Kidney (tissue), 14 donors: ENCODE results near the gene CENPU. TPM values are rescaled to one million over a fixed set of nuclear protein-coding genes. Genes with fewer than 3 reads are reported as not detected.

Experiments used
- DNase-seq, 5 donors: peaks; one replicate each; pipeline ENCODE4 v3.0.0-alpha.2; 2013 to 2020
- FAIRE-seq: peaks from 2 replicates; lab custom pipeline; 2012; peaks lifted over from hg19 to GRCh38; lab: Jason Lieb, UNC
- H3K27ac ChIP-seq, 2 donors: one replicate each; pipeline ENCODE4 v1.7.0; 2013; ENCODE audit warnings: low read depth in 2 of 2, low read length in 2 of 2, inconsistent platforms in 1 of 2
- H3K27me3 ChIP-seq: one replicate; pipeline ENCODE4 v1.7.1; 2013; ENCODE audit warnings: low read length, inconsistent platforms; ENCODE audit not compliant: control insufficient read depth, insufficient read depth
- H3K36me3 ChIP-seq, 3 donors: one replicate each; pipeline versions ENCODE4 v1.7.0 to v1.7.1; 2013; ENCODE audit warnings: low read length in 3 of 3, control low read depth in 1 of 3, inconsistent platforms in 1 of 3; ENCODE audit not compliant: insufficient read depth in 3 of 3, control insufficient read depth in 2 of 3
- H3K4me1 ChIP-seq, 3 donors: one replicate each; pipeline versions ENCODE4 v1.7.0 to v1.7.1; 2013; ENCODE audit warnings: low read length in 3 of 3, inconsistent platforms in 1 of 3, low read depth in 1 of 3; ENCODE audit not compliant: control insufficient read depth in 2 of 3, insufficient read depth in 2 of 3
- H3K4me3 ChIP-seq, 3 donors: one replicate each; pipeline versions ENCODE4 v1.7.0 to v1.8.1; 2013; ENCODE audit warnings: low read length in 3 of 3, control low read depth in 1 of 3, inconsistent platforms in 1 of 3
- H3K9ac ChIP-seq, 3 donors: one replicate each; pipeline versions ENCODE4 v1.7.0 to v1.7.1; 2013; ENCODE audit warnings: low read length in 3 of 3, control low read depth in 1 of 3, inconsistent platforms in 1 of 3
- H3K9me3 ChIP-seq, 3 donors: one replicate each; pipeline versions ENCODE4 v1.7.0 to v1.7.1; 2013; ENCODE audit warnings: low read length in 3 of 3, control low read depth in 1 of 3, inconsistent platforms in 1 of 3; ENCODE audit not compliant: control insufficient read depth in 2 of 3, insufficient read depth in 1 of 3
- CTCF ChIP-seq: IDR thresholded peaks from 3 replicates; pipeline ENCODE4 v1.5.1; 2012; ENCODE audit warnings: mild to moderate bottlenecking, moderate library complexity, borderline replicate concordance; ENCODE audit not compliant: insufficient read depth; ENCODE audit errors: extremely low read depth
- intact Hi-C: fragments of 100-400 bp; cut with DNase I; formaldehyde crosslinking; loops from one replicate; pipeline ENCODE4 v1.11.1; 2022
- polyA plus RNA-seq: library from polyadenylated mRNA; stranded (reverse); fragments of 350-450 nt; fragmentation: Illumina TruSeq; extraction: RNeasy Lipid Tissue Mini Kit (QIAGEN cat#74804); gene quantifications from one replicate; pipeline ENCODE4 v1.2.3, GENCODE V29; 2014; ENCODE audit warnings: low read depth, low replicate concordance; ENCODE audit not compliant: insufficient read depth
- total RNA-seq: library from RNA; stranded (reverse); fragmentation: NEBNext Ultra II Directional; extraction: Animal tissue kit (Norgen Biotek cat#: 25700); gene quantifications from one replicate; pipeline ENCODE4 v1.2.1, GENCODE V29; 2021
- donor health status: control.
- donor health status: control.
- donor health status: control.
- donor health status: control.
- donor health status: control.
- donor health status: DM: yes; HTN: yes; CAD: no.
- donor health status: Normal renal cell carcinoma (clear cell type).

Gene CENPU
- total and polyA plus RNA-seq, 2 donors from 2014 or later = 2.2 to 2.5 TPM

GRCh38 chr4:184768296-184768695 is 34.4 kb upstream of the CENPU start:
- TF ChIP-seq CTCF = no peak

DNA sequence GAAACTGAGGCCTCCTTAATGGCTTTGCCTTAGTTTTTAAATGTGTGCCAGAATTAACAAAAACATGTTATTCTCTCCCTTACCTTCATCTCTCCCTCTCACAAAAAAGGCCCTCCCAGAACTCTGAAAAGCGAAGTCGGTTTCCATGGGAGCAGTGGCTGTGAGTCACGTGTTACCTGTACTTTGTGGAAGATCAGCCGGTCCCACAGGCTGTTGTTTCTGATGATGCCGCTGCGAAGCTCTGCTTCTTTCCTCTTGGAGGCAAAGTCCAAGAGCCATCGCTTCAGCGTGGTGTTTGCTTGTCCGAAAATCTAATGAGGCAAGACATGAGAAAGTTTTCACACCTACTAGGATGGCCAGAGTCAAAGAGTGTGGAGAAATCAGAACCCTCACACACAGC is 32.5 kb upstream of the CENPU start:
- Histone ChIP-seq H3K9ac (no peak overlapping the region), H3K4me3 (no peak overlapping the region), H3K9me3 (no peaks in the 10 kb centered on the region), H3K36me3 (peaks cover 0 to 65% (median 50%) of the 10 kb centered on the region in 3 donors), H3K27ac (no peak overlapping the region), H3K27me3 (no peaks in the 10 kb centered on the region), H3K4me1 (peaks cover 0 to 9% (median 0%) of the 10 kb centered on the region in 3 donors)
- FAIRE-seq (no peak), DNase-seq (peak in 1 of 5 donors; percentile 12)
- intact Hi-C loops = no loop called here
- no peak for TF ChIP-seq CTCF

More at GRCh38 chr4:184768296-184768695, 34.4 kb upstream of the CENPU start:
- intact Hi-C loops = no loop called here
- H3K36me3 ChIP-seq = peaks cover 0 to 72% (median 45%) of the 10 kb centered on the region in 3 donors
- H3K4me1 ChIP-seq = peaks cover 0 to 3% (median 0%) of the 10 kb centered on the region in 3 donors
- no peaks in the 10 kb centered on the region for H3K27me3 ChIP-seq
- no peak overlapping the region for H3K4me3 ChIP-seq
- FAIRE-seq (no peak), DNase-seq (no peak)
- no peaks in the 10 kb centered on the region for H3K9me3 ChIP-seq
- no peak overlapping the region for H3K27ac ChIP-seq
- no peak overlapping the region for H3K9ac ChIP-seq

DNA sequence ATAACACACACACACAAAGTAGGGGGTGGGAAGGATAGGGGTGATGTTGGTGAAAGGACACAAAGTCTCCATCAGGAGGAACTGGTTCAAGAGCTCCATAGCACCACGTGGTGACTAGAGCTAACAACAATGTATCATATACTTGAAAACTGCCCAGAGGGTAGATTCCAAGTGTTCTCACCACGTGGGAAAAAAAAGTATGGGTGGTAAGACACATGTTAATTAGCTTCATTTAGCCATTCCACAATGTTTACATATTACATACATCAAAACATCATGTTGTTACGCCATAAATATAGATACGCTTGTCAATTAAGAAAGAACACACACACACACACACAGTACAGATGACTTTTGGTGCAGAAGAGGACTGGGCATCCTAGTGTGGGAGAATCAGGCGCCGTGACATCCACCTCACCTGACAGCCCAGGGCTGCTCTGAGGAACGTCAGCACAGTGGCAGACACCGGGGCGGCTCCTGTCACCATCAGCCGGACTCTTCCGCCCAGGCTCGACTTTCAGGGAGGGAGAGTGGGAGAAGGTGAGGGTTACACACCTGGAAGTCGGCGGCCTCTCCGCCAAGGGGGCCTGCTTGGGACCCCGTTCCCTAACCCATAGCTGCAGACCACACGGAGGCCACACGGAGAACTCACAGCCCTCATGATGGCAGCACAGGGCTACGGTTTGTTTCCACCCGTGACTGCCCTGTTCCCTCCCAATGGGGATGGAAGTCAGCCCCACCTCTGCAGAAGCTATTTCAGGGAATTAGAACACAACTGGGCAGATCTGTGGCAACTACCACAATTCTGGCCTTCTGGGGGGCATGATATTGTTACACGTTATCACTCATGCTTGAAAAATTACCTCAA is 31.8 kb upstream of the CENPU start:
- H3K9ac ChIP-seq = no peak overlapping the region
- H3K4me1 ChIP-seq = peaks cover 0 to 9% (median 0%) of the 10 kb centered on the region in 3 donors
- intact Hi-C loops = no loop called here
- H3K27ac ChIP-seq = no peak overlapping the region
- no peaks in the 10 kb centered on the region for H3K27me3 ChIP-seq
- no peak for DNase-seq
- no peak for TF ChIP-seq CTCF
- no peak overlapping the region for H3K4me3 ChIP-seq
- H3K36me3 ChIP-seq = peaks cover 0 to 68% (median 56%) of the 10 kb centered on the region in 3 donors
- no peak for FAIRE-seq
- H3K9me3 ChIP-seq = no peaks in the 10 kb centered on the region
